Dendritic cell treated with granulocyte-macrophage colony-stimulating factor and Interleukin-4, amounts not matched to agents 40 ng/mL and 50 ng/mL, for 4 days (primary cell): ENCODE results near the gene HMGXB3.

Experiments used
- H3K27ac Mint-ChIP-seq: one replicate; pipeline ENCODE4 v1.8.0; 2022; ENCODE audit warnings: mild to moderate bottlenecking, mixed read lengths
- H3K27me3 Mint-ChIP-seq: one replicate; pipeline ENCODE4 v1.8.0; 2022; ENCODE audit warnings: mild to moderate bottlenecking, mixed read lengths
- H3K36me3 Mint-ChIP-seq: one replicate; pipeline ENCODE4 v1.8.0; 2022; ENCODE audit warnings: low read depth, mixed read lengths
- H3K4me1 Mint-ChIP-seq: one replicate; pipeline ENCODE4 v1.8.0; 2022; ENCODE audit warnings: low read depth, mixed read lengths
- H3K4me3 Mint-ChIP-seq: one replicate; pipeline ENCODE4 v1.8.0; 2022; ENCODE audit warnings: mild to moderate bottlenecking, moderate library complexity, mixed read lengths
- H3K9me3 Mint-ChIP-seq: one replicate; pipeline ENCODE4 v1.8.0; 2022; ENCODE audit warnings: mixed read lengths
- intact Hi-C: fragments of 100-400 bp; cut with micrococcal nuclease; formaldehyde crosslinking; loops from one replicate; pipeline ENCODE4 v1.15.0; 2022

Gene HMGXB3

GRCh38 chr5:149996205-149996890, 4.2 kb upstream of the HMGXB3 start:
- intact Hi-C loops: no loop called here
- Mint-ChIP-seq H3K27me3 (no peaks in the 10 kb centered on the region), H3K9me3 (no peaks in the 10 kb centered on the region), H3K36me3 (peaks cover 45% of the 10 kb centered on the region), H3K4me1 (peaks cover 36% of the 10 kb centered on the region), H3K4me3 (no peak overlapping the region), H3K27ac (peak overlapping the region; percentile 55)

DNA sequence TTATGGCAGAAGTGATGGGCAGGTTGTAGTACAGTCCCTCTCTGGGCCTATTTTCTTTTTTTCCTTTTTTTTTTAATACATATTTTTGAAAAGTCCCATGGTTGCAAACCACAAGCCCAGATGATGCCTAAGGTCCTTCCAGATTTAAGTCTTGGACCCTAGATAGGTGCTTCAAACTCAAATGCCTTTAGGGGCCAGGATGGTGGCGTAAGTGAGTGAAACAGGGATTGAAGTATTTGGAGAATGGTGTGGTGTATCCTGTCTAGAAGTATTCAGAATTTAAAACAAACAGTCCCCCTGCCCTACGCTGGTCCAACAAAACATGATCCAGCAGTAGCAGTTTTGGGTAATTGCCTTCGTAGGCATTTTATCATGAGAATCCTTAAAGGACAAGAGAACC, 2.3 kb upstream of the HMGXB3 start:
- Mint-ChIP-seq H3K27me3 (no peaks in the 10 kb centered on the region), H3K27ac (no peak overlapping the region), H3K9me3 (no peaks in the 10 kb centered on the region), H3K4me3 (no peak overlapping the region), H3K4me1 (peaks cover 56% of the 10 kb centered on the region), H3K36me3 (peaks cover 48% of the 10 kb centered on the region)
- intact Hi-C loops: no loop called here

DNA sequence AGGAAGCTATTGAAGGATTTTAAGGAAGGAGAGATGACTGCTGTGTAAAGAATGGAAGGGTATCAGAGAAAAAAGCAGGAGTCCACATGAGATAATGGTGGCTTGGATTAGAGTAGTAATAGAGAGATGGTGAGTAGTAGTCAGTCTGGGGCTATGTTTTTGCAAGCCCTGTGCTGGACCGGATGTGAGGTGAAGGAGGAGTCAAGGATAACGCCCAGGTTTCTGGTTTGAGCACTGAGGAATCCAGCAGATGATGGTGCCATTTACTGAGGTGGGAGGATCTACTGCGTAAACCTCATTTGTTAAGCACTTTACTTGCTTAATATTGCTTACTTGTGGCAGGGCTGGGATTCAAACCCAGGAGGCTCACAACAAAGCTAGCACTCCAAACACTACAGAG, 1.2 kb upstream of the HMGXB3 start:
- intact Hi-C loops: no loop called here
- no peaks in the 10 kb centered on the region for H3K9me3 Mint-ChIP-seq
- H3K27ac Mint-ChIP-seq: peak overlapping the region; percentile 96
- peaks cover 66% of the 10 kb centered on the region for H3K4me1 Mint-ChIP-seq
- peak overlapping the region; percentile 93 for H3K4me3 Mint-ChIP-seq
- H3K27me3 Mint-ChIP-seq: no peaks in the 10 kb centered on the region
- peaks cover 52% of the 10 kb centered on the region for H3K36me3 Mint-ChIP-seq

DNA sequence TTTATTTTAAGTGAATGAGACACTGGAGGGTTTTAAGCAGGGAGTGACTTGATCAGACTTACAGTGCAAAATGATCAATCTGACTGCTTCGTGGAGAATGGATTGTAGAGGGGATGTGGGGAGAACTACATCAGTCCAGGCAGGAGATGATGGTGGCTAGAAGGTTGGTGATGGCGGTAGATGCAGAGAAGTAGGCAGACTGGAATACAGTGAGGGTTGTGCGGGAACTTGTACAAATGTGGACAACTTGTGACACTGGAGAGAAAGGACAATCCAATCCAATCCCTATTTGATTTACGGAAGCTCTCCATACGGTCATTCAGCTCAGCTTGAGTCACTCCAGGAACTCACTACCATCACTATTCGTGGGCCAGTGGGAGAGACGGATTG, 678 bp upstream of the HMGXB3 start:
- H3K4me1 Mint-ChIP-seq: peaks cover 68% of the 10 kb centered on the region

DNA sequence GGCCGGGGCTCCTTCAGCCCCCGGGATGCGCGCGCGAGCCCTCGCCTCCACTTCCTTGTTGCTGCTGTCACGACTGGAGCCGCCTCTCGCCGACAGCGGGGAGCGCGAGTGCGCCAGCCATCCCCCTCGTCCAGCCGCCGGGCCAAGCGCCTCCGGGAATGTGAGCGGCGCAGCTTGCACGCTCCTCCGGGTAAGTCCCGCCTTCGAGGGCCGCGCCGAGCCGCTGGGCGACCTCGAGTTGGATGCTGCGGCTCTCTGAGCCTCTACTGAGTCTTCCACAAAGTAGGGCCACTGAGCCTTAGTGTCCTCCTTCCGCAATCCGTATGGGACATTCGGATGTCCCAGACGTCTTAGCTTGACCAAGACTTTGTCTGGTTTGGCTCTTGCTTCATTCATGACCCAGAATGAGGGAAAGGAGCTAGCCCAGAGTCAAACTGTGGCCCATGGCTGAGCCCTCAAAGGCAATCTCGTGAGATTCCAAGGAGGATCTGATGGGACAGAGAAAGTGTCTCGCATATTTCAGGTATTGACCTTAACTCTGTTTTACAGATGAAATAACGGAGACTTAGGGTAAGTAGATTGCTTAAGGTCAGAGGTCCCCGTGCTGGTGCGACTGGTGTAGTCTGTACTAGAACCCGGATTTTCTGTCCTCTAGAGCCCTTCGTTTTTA, 586 bp downstream of the HMGXB3 start:
- Mint-ChIP-seq H3K27ac (peak overlapping the region; percentile 96), H3K9me3 (no peaks in the 10 kb centered on the region), H3K4me1 (peaks cover 62% of the 10 kb centered on the region), H3K36me3 (peaks cover 55% of the 10 kb centered on the region), H3K27me3 (no peaks in the 10 kb centered on the region), H3K4me3 (peak overlapping the region; percentile 93)
- intact Hi-C loops: loop anchor here (2.0 to 5.0 kb wide), 3 partner anchors 40 to 121 kb away; partner anchors contain the start of gene SLC26A2

More for the DNA sequence above, 678 bp upstream of the HMGXB3 start:
- H3K27ac Mint-ChIP-seq: peak overlapping the region; percentile 96
- H3K36me3 Mint-ChIP-seq: peaks cover 55% of the 10 kb centered on the region
- H3K27me3 Mint-ChIP-seq: no peaks in the 10 kb centered on the region
- intact Hi-C loops: loop anchor here (2.0 to 5.0 kb wide), 3 partner anchors 39 to 122 kb away; partner anchors contain the start of gene SLC26A2
- peak overlapping the region; percentile 93 for H3K4me3 Mint-ChIP-seq
- no peaks in the 10 kb centered on the region for H3K9me3 Mint-ChIP-seq

DNA sequence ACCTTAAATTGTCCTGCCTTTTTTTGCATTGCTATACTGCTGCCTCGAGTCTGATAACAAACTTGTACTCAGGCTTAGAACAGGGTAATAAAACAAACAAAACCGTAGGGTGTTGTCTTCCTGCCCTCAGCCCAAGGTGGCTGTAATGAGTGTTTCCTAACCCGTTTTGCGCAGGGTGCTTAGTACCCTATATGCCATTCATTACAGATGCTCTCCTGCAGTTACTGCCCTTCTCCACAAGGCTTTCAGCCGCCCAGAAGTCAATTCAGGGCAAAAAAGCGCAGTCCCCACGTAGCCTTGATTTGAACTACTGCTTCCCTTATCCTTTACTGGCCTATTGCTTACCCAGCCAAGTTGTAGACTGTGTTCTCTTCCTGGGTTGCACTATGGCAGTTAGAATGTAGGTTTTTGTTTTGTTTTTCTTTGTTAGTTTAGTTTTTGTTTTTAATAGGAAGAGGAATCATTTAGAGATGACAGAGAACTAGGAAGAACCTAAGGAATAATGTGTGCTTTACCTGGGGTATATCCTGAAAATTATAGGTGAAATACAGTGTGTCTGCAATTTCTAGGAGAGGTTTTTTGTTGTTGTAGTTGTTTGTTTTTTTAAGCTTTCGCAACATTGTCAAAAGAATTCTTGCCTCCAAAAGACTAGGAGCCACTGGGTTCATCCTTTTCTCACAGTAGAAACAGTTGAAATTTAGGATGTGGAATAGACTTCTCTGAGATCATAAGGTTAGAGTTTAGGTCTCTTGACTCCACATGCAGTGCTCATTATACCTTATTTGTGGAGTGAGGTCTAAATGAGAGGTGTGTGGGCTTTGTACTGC, 1.3 kb downstream of the HMGXB3 start:
- Mint-ChIP-seq H3K36me3 (peaks cover 59% of the 10 kb centered on the region), H3K27me3 (no peaks in the 10 kb centered on the region), H3K27ac (peak overlapping the region; percentile 96), H3K9me3 (no peaks in the 10 kb centered on the region), H3K4me3 (peak overlapping the region; percentile 93), H3K4me1 (peaks cover 60% of the 10 kb centered on the region)
- intact Hi-C loops: loop anchor here (2.0 to 5.0 kb wide), 3 partner anchors 41 to 120 kb away; partner anchors contain the start of gene SLC26A2

GRCh38 chr5:150006318-150006717, 5.8 kb downstream of the HMGXB3 start:
- Mint-ChIP-seq H3K27me3 (no peaks in the 10 kb centered on the region), H3K4me1 (peaks cover 40% of the 10 kb centered on the region), H3K4me3 (no peak overlapping the region), H3K9me3 (no peaks in the 10 kb centered on the region), H3K36me3 (peaks cover 83% of the 10 kb centered on the region), H3K27ac (no peak overlapping the region)
- intact Hi-C loops: no loop called here

DNA sequence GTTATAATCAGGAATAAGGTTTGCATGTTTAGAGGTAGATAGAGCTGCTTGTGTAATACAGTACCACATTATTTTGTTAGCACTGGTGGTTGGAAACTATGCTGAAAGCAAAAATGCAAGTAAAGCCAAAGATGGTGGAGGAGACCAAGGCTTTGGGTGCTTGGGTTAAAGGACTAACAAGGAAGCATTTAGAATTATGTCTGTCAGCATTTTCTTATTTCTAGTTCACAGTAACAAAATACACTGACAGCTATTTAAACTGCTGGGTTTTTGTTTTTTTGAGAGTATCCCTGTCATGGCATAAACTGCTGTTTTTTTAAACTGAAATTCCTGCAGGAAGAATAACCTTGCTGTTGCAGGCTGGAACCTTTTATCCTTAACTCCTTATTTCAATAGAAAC, 6.5 kb downstream of the HMGXB3 start:
- intact Hi-C loops: no loop called here
- no peaks in the 10 kb centered on the region for H3K9me3 Mint-ChIP-seq

GRCh38 chr5:150009671-150010387, 9.3 kb downstream of the HMGXB3 start:
- Mint-ChIP-seq H3K27ac (no peak overlapping the region), H3K9me3 (no peaks in the 10 kb centered on the region), H3K4me1 (peaks cover 8% of the 10 kb centered on the region), H3K27me3 (no peaks in the 10 kb centered on the region), H3K36me3 (peaks cover 100% of the 10 kb centered on the region), H3K4me3 (no peak overlapping the region)
- intact Hi-C loops: no loop called here

More for the DNA sequence above, 6.5 kb downstream of the HMGXB3 start:
- H3K36me3 Mint-ChIP-seq: peaks cover 90% of the 10 kb centered on the region
- peaks cover 32% of the 10 kb centered on the region for H3K4me1 Mint-ChIP-seq
- H3K27ac Mint-ChIP-seq: no peak overlapping the region
- no peaks in the 10 kb centered on the region for H3K27me3 Mint-ChIP-seq
- no peak overlapping the region for H3K4me3 Mint-ChIP-seq

DNA sequence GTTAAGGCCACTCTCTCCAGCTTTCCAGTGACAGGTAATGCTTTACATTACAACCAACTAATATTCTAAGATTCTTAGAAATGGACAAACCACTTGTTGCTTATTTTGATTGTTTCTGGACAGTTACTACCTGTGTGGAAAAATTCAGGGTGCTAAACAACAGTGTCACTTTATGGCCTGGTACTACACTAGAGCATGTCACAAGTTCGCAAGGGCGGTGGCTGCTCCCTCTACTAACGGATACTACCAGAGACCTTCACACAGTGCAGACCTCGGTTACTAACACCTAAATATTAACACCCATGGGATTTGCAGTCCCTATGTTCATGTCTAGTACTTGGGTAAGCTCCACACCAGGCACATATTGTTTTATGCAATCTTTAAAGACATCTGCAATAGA, 13.4 kb downstream of the HMGXB3 start:
- no peaks in the 10 kb centered on the region for H3K4me1 Mint-ChIP-seq
- intact Hi-C loops: no loop called here
- no peak overlapping the region for H3K27ac Mint-ChIP-seq
- H3K27me3 Mint-ChIP-seq: no peaks in the 10 kb centered on the region
- H3K4me3 Mint-ChIP-seq: no peak overlapping the region
- H3K36me3 Mint-ChIP-seq: peaks cover 100% of the 10 kb centered on the region
- H3K9me3 Mint-ChIP-seq: peaks cover 6% of the 10 kb centered on the region

DNA sequence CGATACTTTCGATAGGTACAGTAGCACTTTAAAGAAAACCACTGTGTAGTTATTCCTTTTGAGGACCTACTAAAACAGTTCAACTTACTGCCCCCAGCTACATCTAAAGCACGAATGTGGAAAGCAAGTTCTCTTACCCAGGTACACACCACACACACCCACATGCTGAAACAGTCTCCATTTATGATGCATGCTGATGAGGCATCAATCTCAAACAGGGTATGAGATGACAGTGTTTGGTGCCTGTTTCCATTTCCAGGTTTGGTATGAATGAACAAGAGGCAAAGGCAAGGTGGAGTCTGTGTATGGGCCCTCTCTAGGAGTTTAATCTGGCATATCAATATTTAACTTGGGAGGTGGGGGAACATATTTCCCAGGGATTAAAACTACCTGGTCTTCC, 13.9 kb downstream of the HMGXB3 start:
- H3K27me3 Mint-ChIP-seq: no peaks in the 10 kb centered on the region
- no peaks in the 10 kb centered on the region for H3K4me1 Mint-ChIP-seq
- intact Hi-C loops: no loop called here
- peaks cover 6% of the 10 kb centered on the region for H3K9me3 Mint-ChIP-seq
- no peak overlapping the region for H3K4me3 Mint-ChIP-seq
- no peak overlapping the region for H3K27ac Mint-ChIP-seq
- peaks cover 100% of the 10 kb centered on the region for H3K36me3 Mint-ChIP-seq

DNA sequence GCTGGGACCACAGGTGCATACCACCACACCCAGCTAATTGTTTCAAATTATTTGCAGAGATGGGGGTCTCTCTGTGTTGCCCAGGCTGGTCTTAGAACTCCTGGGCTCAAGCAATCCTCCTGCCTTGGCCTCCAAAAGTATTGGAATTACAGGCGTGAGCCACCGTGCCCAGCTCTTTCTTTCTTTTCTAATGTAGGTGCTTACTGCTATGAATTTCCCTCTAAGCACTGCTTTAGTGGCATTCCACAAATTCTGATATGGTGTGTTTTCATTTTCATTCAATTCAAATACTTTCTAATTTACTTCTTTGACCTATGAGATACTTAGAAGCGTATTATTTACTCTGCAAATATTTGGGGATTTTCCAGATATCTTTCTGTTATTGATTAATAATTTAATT, 14.9 kb downstream of the HMGXB3 start:
- peaks cover 6% of the 10 kb centered on the region for H3K9me3 Mint-ChIP-seq
- H3K4me1 Mint-ChIP-seq: no peaks in the 10 kb centered on the region
- no peak overlapping the region for H3K4me3 Mint-ChIP-seq
- H3K36me3 Mint-ChIP-seq: peaks cover 100% of the 10 kb centered on the region
- no peaks in the 10 kb centered on the region for H3K27me3 Mint-ChIP-seq
- no peak overlapping the region for H3K27ac Mint-ChIP-seq
- intact Hi-C loops: no loop called here

GRCh38 chr5:150016537-150016936, 16.0 kb downstream of the HMGXB3 start:
- no peak overlapping the region for H3K27ac Mint-ChIP-seq
- H3K4me1 Mint-ChIP-seq: peaks cover under 1% of the 10 kb centered on the region
- no peaks in the 10 kb centered on the region for H3K27me3 Mint-ChIP-seq
- peaks cover 6% of the 10 kb centered on the region for H3K9me3 Mint-ChIP-seq
- peaks cover 100% of the 10 kb centered on the region for H3K36me3 Mint-ChIP-seq
- intact Hi-C loops: no loop called here
- H3K4me3 Mint-ChIP-seq: no peak overlapping the region
